Neural progenitor cell (in vitro differentiated cells): Measurements from ENCODE around the gene C8B. TPM values are rescaled to one million over a fixed set of nuclear protein-coding genes. Genes with fewer than 3 reads are reported as not detected.

Experiments used
- DNase-seq: peaks from one replicate; pipeline ENCODE4 v3.0.0-alpha.2; 2016; ENCODE audit warnings: low spot score
- H2AFZ ChIP-seq: fragments of 200-600 bp; sonication (generic); replicated peaks from 2 replicates; pipeline ENCODE4 v1.6.1; 2016; ENCODE audit warnings: antibody characterized with exemption
- H3F3A ChIP-seq: fragments of 200-600 bp; sonication (generic); 2 replicates; pipeline ENCODE4 v1.6.1; 2016; ENCODE audit warnings: antibody characterized with exemption, low read depth
- H3K27ac ChIP-seq: fragments of 200-600 bp; sonication (generic); 2 replicates; pipeline ENCODE4 v1.5.1; 2016; ENCODE audit warnings: mild to moderate bottlenecking
- H3K27me3 ChIP-seq: fragments of 200-600 bp; sonication (generic); 2 replicates; pipeline ENCODE4 v1.6.1; 2016; ENCODE audit warnings: mild to moderate bottlenecking, moderate library complexity
- H3K36me3 ChIP-seq: fragments of 200-600 bp; sonication (generic); 2 replicates; pipeline ENCODE4 v1.5.1; 2016
- H3K4me1 ChIP-seq: fragments of 200-600 bp; sonication (generic); 2 replicates; pipeline ENCODE4 v1.6.1; 2016; ENCODE audit warnings: mixed run types
- H3K4me2 ChIP-seq: fragments of 200-600 bp; sonication (generic); 2 replicates; pipeline ENCODE4 v1.6.1; 2016
- H3K4me3 ChIP-seq: fragments of 200-600 bp; sonication (generic); 2 replicates; pipeline ENCODE4 v1.5.1; 2016
- H3K79me2 ChIP-seq: fragments of 200-600 bp; sonication (generic); 2 replicates; pipeline ENCODE4 v1.6.1; 2016; ENCODE audit warnings: low read depth
- H3K9ac ChIP-seq: fragments of 200-600 bp; sonication (generic); 2 replicates; pipeline ENCODE4 v1.6.1; 2016
- H3K9me3 ChIP-seq: fragments of 200-600 bp; sonication (generic); 2 replicates; pipeline ENCODE4 v1.5.1; 2016; ENCODE audit warnings: low read depth
- H4K20me1 ChIP-seq: fragments of 200-600 bp; sonication (generic); 2 replicates; pipeline ENCODE4 v1.6.1; 2016; ENCODE audit warnings: low read depth
- H3K27ac Mint-ChIP-seq: 3 replicates; pipeline ENCODE4 v1.8.0; 2021; ENCODE audit warnings: mixed read lengths
- H3K27me3 Mint-ChIP-seq: 2 replicates; pipeline ENCODE4 v1.8.0; 2022; ENCODE audit warnings: low read depth, mild to moderate bottlenecking, inconsistent platforms, moderate library complexity, mixed read lengths; ENCODE audit not compliant: insufficient read depth
- H3K36me3 Mint-ChIP-seq: 3 replicates; pipeline ENCODE4 v1.8.0; 2021; ENCODE audit warnings: mixed read lengths
- H3K4me1 Mint-ChIP-seq: 3 replicates; pipeline ENCODE4 v1.8.0; 2021; ENCODE audit warnings: mixed read lengths
- H3K4me3 Mint-ChIP-seq: 3 replicates; pipeline ENCODE4 v1.8.0; 2021; ENCODE audit warnings: mild to moderate bottlenecking, moderate library complexity, mixed read lengths
- H3K9me3 Mint-ChIP-seq: 3 replicates; pipeline ENCODE4 v1.8.0; 2020; ENCODE audit warnings: mixed read lengths
- CTCF ChIP-seq: fragments of 200-600 bp; sonication (generic); IDR thresholded peaks from 2 replicates; pipeline ENCODE4 v1.5.1; 2017; ENCODE audit warnings: antibody characterized with exemption, mild to moderate bottlenecking
- EZH2 ChIP-seq: fragments of 200-600 bp; sonication (generic); IDR thresholded peaks from 2 replicates; pipeline ENCODE4 v1.6.1; 2017; ENCODE audit warnings: antibody characterized with exemption, mild to moderate bottlenecking, moderate library complexity
- EZH2phosphoT487 ChIP-seq: fragments of 200-600 bp; sonication (generic); IDR thresholded peaks from 2 replicates; pipeline ENCODE4 v1.6.1; 2017; ENCODE audit warnings: antibody characterized with exemption
- total RNA-seq: library from RNA; depleted of rRNA; stranded (reverse); fragments of >200 nt; gene quantifications from 2 replicates; pipeline ENCODE4 v1.2.3, GENCODE V29; 2015; ENCODE audit warnings: low replicate concordance

C8B gene
- total RNA-seq, 1 donor from 2014 or later: not detected

- Histone ChIP-seq H3K4me2 (no peak overlapping the region), H3K4me1 (peaks cover 17% of the 10 kb centered on the region), H2AFZ (no peak overlapping the region), H3K79me2 (no peaks in the 10 kb centered on the region), H3F3A (peaks cover 7% of the 10 kb centered on the region), H3K4me3 (no peak overlapping the region), H3K36me3 (no peaks in the 10 kb centered on the region), H3K27me3 (no peaks in the 10 kb centered on the region), H3K9me3 (no peaks in the 10 kb centered on the region), H4K20me1 (no peaks in the 10 kb centered on the region), H3K27ac (no peak overlapping the region), H3K9ac (no peak overlapping the region)
- no peak overlapping the region for H3K4me3 Mint-ChIP-seq
- H3K36me3 Mint-ChIP-seq: no peaks in the 10 kb centered on the region
- DNase-seq: no peak
- H3K27ac Mint-ChIP-seq: no peak overlapping the region
- H3K27me3 Mint-ChIP-seq: no peaks in the 10 kb centered on the region
- no peak for TF ChIP-seq EZH2
- TF ChIP-seq EZH2phosphoT487: no peak
- TF ChIP-seq CTCF: no peak
- no peaks in the 10 kb centered on the region for H3K9me3 Mint-ChIP-seq
- H3K4me1 Mint-ChIP-seq: peaks cover 11% of the 10 kb centered on the region
Observed at GRCh38 chr1:56904663-56905397, 61.0 kb downstream of the C8B start.

GRCh38 chr1:56903778-56904177, 62.0 kb downstream of the C8B start:
- TF ChIP-seq EZH2 (no peak), EZH2phosphoT487 (no peak), CTCF (no peak)
- Histone ChIP-seq H3K4me2 (no peak overlapping the region), H4K20me1 (no peaks in the 10 kb centered on the region), H3K9me3 (no peaks in the 10 kb centered on the region), H3K36me3 (no peaks in the 10 kb centered on the region), H3F3A (peaks cover 7% of the 10 kb centered on the region), H3K4me1 (peaks cover 17% of the 10 kb centered on the region), H3K4me3 (no peak overlapping the region), H3K9ac (no peak overlapping the region), H3K27ac (no peak overlapping the region), H2AFZ (no peak overlapping the region), H3K79me2 (no peaks in the 10 kb centered on the region), H3K27me3 (no peaks in the 10 kb centered on the region)
- H3K9me3 Mint-ChIP-seq: no peaks in the 10 kb centered on the region
- H3K27me3 Mint-ChIP-seq: no peaks in the 10 kb centered on the region
- no peak overlapping the region for H3K27ac Mint-ChIP-seq
- no peak overlapping the region for H3K4me3 Mint-ChIP-seq
- DNase-seq: no peak
- H3K36me3 Mint-ChIP-seq: no peaks in the 10 kb centered on the region
- peaks cover 15% of the 10 kb centered on the region for H3K4me1 Mint-ChIP-seq

- H3K4me1 Mint-ChIP-seq: peaks cover 18% of the 10 kb centered on the region
- no peak overlapping the region for H3K4me3 Mint-ChIP-seq
- no peaks in the 10 kb centered on the region for H3K36me3 Mint-ChIP-seq
Observed at GRCh38 chr1:56901716-56902115, 64.1 kb downstream of the C8B start.

More at GRCh38 chr1:56901716-56902115, 64.1 kb downstream of the C8B start:
- Mint-ChIP-seq H3K27ac (no peak overlapping the region), H3K9me3 (no peaks in the 10 kb centered on the region), H3K27me3 (peaks cover 2% of the 10 kb centered on the region)
- H3K27ac ChIP-seq: no peak overlapping the region
- no peak overlapping the region for H2AFZ ChIP-seq
- H3K9ac ChIP-seq: no peak overlapping the region
- peaks cover 7% of the 10 kb centered on the region for H3F3A ChIP-seq
- no peak overlapping the region for H3K4me2 ChIP-seq
- no peaks in the 10 kb centered on the region for H4K20me1 ChIP-seq
- no peaks in the 10 kb centered on the region for H3K27me3 ChIP-seq
- TF ChIP-seq EZH2phosphoT487 (no peak), EZH2 (no peak), CTCF (no peak)
- H3K4me1 ChIP-seq: peaks cover 17% of the 10 kb centered on the region
- H3K4me3 ChIP-seq: no peak overlapping the region
- no peaks in the 10 kb centered on the region for H3K79me2 ChIP-seq
- DNase-seq: peak; percentile 9
- no peaks in the 10 kb centered on the region for H3K9me3 ChIP-seq
- H3K36me3 ChIP-seq: no peaks in the 10 kb centered on the region
